Rectal smooth muscle tissue (tissue), 1 donor: ENCODE measurements around the gene PRKCZ.

Source experiments
- H3K27ac ChIP-seq: one replicate; pipeline ENCODE4 v1.7.0; 2013; ENCODE audit warnings: low read depth, low read length, inconsistent platforms
- H3K27me3 ChIP-seq: one replicate; pipeline ENCODE4 v1.7.0; 2013; ENCODE audit warnings: low read length; ENCODE audit not compliant: control insufficient read depth, insufficient read depth
- H3K36me3 ChIP-seq: one replicate; pipeline ENCODE4 v1.7.0; 2013; ENCODE audit warnings: low read length; ENCODE audit not compliant: control insufficient read depth, insufficient read depth
- H3K4me1 ChIP-seq: one replicate; pipeline ENCODE4 v1.7.0; 2013; ENCODE audit warnings: low read length; ENCODE audit not compliant: control insufficient read depth, insufficient read depth
- H3K4me3 ChIP-seq: one replicate; pipeline ENCODE4 v1.7.0; 2013; ENCODE audit warnings: low read length
- H3K9ac ChIP-seq: one replicate; pipeline ENCODE4 v1.7.0; 2013; ENCODE audit warnings: low read length

The PRKCZ gene

GRCh38 chr1:2216767-2217058 lies 166.5 kb downstream of the PRKCZ start:
- Histone ChIP-seq H3K4me3 (no peak overlapping the region), H3K27me3 (no peaks in the 10 kb centered on the region), H3K36me3 (no peaks in the 10 kb centered on the region), H3K4me1 (peaks cover 27% of the 10 kb centered on the region), H3K27ac (no peak overlapping the region), H3K9ac (no peak overlapping the region)

- Histone ChIP-seq H3K9ac (no peak overlapping the region), H3K4me3 (no peak overlapping the region), H3K36me3 (no peaks in the 10 kb centered on the region), H3K27ac (no peak overlapping the region), H3K4me1 (no peaks in the 10 kb centered on the region), H3K27me3 (no peaks in the 10 kb centered on the region)
Measured at GRCh38 chr1:2221271-2221670, 171.1 kb downstream of the PRKCZ start.

DNA sequence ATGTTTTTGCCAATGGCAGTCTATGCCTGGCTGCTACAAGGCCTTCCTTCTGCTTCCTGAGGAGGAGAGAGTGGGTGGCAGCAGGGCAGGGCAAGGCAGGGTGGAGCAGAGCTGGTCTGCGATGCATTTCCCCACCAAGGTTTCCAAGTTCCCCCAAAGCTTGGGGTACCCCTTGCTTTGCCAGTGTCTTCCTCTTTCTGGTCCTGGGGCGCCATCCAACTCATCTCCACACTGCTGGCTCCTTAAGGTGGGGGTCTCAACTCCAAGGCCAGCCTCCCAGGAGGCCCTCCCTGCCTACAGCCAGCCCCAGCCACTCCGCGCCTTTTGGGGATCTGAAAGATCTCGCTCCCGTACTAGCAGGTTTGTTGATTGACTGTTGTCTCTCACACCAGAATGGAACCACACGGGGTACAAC lies 174.0 kb downstream of the PRKCZ start:
- Histone ChIP-seq H3K4me1 (peaks cover 2% of the 10 kb centered on the region), H3K4me3 (no peak overlapping the region), H3K27ac (no peak overlapping the region), H3K27me3 (no peaks in the 10 kb centered on the region), H3K36me3 (no peaks in the 10 kb centered on the region), H3K9ac (no peak overlapping the region)

DNA sequence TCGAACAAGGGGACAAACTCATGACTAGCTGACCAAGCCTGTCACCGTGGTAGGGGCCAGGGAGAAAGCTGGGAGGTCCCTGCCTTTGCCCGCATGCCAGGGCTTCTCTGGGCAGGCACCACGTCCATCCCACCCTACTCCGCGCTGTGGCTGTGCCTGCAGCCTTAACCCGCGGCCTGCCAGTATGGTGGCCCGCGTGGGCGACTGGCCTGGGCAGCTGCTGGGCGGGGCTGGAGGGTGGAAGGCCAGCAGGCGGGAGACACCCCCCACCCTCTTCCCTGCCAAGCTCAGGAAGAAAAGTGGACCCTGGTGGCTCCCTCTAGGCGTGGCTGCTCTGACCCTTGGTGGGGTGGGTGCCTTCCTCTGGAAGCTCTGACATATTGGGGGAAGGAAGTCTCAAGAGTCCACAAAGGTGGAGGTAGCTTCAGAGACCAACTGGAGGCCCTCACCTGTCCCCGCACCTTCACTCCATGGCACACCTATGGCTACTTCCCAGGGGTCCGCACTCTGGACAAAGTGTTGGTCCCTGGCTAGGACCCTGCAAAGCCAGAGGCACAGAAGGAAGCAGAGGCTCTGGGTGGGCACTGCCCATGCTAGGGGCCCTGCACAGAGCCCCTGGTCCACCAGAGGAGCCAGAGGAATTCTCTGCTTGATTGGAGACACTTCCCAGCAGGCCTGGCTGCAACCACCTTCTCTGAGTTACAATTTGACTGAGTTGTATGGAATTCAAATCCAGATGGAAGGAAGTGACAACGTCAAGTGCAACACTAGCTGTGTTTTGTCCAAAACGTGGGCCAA lies 174.6 kb downstream of the PRKCZ start:
- H3K9ac ChIP-seq, result no peak overlapping the region
- H3K4me1 ChIP-seq, result peaks cover 2% of the 10 kb centered on the region
- no peaks in the 10 kb centered on the region for H3K27me3 ChIP-seq
- no peaks in the 10 kb centered on the region for H3K36me3 ChIP-seq
- H3K4me3 ChIP-seq, result no peak overlapping the region
- H3K27ac ChIP-seq, result no peak overlapping the region

GRCh38 chr1:2226525-2227345 lies 176.5 kb downstream of the PRKCZ start:
- H3K4me1 ChIP-seq, result peaks cover 2% of the 10 kb centered on the region
- H3K27ac ChIP-seq, result peak overlapping the region; percentile 99
- H3K4me3 ChIP-seq, result peak overlapping the region; percentile 88
- H3K9ac ChIP-seq, result peak overlapping the region; percentile 97
- H3K36me3 ChIP-seq, result no peaks in the 10 kb centered on the region
- H3K27me3 ChIP-seq, result no peaks in the 10 kb centered on the region

DNA sequence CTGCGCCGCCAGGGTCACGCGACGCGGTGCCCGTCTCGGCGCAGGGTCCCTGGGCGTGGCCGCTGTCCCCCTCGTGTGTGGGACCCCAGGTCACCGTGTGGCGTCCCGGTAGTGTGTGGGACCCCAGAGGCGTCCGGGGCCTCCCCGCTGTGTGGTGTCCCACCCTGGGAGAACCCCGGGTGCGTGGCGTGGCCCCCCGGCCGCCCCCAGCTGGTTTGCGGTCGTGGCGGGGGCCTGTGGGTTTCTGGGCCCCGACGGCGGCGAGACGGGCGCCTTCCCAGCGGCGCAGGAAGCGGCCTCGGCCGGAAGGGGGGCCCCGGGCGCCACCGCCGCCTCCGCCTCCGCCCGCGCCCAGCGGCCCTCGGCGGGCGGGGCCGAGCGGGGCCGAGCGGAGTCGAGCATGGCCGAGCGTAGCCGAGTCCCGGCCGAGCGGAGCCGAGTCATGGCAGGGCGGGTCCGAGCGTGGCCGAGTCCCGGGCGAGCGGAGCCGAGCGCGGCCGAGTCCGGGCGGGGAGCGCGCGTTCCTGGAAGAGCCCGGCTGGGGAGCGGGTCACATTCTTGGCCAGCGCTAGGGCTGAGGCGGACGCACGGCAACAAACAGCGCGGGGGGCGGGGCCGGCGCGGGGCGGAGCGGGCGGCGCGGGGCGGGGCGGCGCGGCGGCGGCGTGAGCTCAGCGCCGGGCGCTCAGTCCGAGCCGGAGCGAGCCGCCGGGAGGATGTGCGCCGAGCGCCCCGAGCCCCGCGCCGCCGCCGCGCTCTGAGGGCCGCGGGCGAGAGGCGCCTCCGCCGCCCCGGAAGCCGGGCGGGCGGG lies 177.3 kb downstream of the PRKCZ start:
- no peaks in the 10 kb centered on the region for H3K27me3 ChIP-seq
- peak overlapping the region; percentile 97 for H3K9ac ChIP-seq
- peak overlapping the region; percentile 88 for H3K4me3 ChIP-seq
- H3K4me1 ChIP-seq, result peaks cover 5% of the 10 kb centered on the region
- no peaks in the 10 kb centered on the region for H3K36me3 ChIP-seq
- H3K27ac ChIP-seq, result peak overlapping the region; percentile 99

- Histone ChIP-seq H3K4me1 (peaks cover 10% of the 10 kb centered on the region), H3K27me3 (no peaks in the 10 kb centered on the region), H3K4me3 (peak within 1 kb of the TSS; percentile 95), H3K27ac (peak within 1 kb of the TSS; percentile 99), H3K9ac (peak within 1 kb of the TSS; percentile 97), H3K36me3 (no peaks in the 10 kb centered on the region)
Measured at GRCh38 chr1:2228157-2228594, 178.0 kb downstream of the PRKCZ start, which contains the start of gene SKI. Gene SKI (plus strand): TSS chr1:2228319. CDS start chr1:2228767, 448 bp downstream.

DNA sequence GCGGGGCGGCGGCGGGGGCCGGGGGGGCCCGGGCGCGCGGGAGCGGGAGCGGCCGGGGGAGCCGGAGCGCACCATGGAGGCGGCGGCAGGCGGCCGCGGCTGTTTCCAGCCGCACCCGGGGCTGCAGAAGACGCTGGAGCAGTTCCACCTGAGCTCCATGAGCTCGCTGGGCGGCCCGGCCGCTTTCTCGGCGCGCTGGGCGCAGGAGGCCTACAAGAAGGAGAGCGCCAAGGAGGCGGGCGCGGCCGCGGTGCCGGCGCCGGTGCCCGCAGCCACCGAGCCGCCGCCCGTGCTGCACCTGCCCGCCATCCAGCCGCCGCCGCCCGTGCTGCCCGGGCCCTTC lies 178.5 kb downstream of the PRKCZ start:
- no peaks in the 10 kb centered on the region for H3K27me3 ChIP-seq
- H3K4me3 ChIP-seq, result peak overlapping the region; percentile 95
- H3K36me3 ChIP-seq, result no peaks in the 10 kb centered on the region
- peak overlapping the region; percentile 68 for H3K27ac ChIP-seq
- no peak overlapping the region for H3K9ac ChIP-seq
- H3K4me1 ChIP-seq, result peaks cover 15% of the 10 kb centered on the region

GRCh38 chr1:2229037-2229864 lies 179.0 kb downstream of the PRKCZ start:
- H3K27ac ChIP-seq, result peak overlapping the region; percentile 68
- no peaks in the 10 kb centered on the region for H3K36me3 ChIP-seq
- peaks cover 21% of the 10 kb centered on the region for H3K4me1 ChIP-seq
- no peaks in the 10 kb centered on the region for H3K27me3 ChIP-seq
- peak overlapping the region; percentile 95 for H3K4me3 ChIP-seq
- peak overlapping the region; percentile 25 for H3K9ac ChIP-seq

- peak overlapping the region; percentile 95 for H3K4me3 ChIP-seq
- H3K4me1 ChIP-seq, result peaks cover 26% of the 10 kb centered on the region
- no peaks in the 10 kb centered on the region for H3K27me3 ChIP-seq
Measured at GRCh38 chr1:2229911-2230731, 179.9 kb downstream of the PRKCZ start.

More at GRCh38 chr1:2229911-2230731, 179.9 kb downstream of the PRKCZ start:
- Histone ChIP-seq H3K9ac (peak overlapping the region; percentile 68), H3K27ac (peak overlapping the region; percentile 68), H3K36me3 (no peaks in the 10 kb centered on the region)
